ENCODE data around the gene BTNL8. TPM values are rescaled to one million over a fixed set of nuclear protein-coding genes. Genes with fewer than 3 reads are reported as not detected.

Gene BTNL8
- total and polyA plus RNA-seq, 2 of the 13 experiments (the other 11 are each of a cell fraction or from before 2014, with no cell fraction given), result not detected

GRCh38 chr5:180852495-180852894 is 46.5 kb upstream of the BTNL8 start:
- TF ChIP-seq ZBTB7A (CRISPR knock-in tag; IDR thresholded peaks at IDR 0.05) (no peak), ZNF724P (CRISPR knock-in tag; IDR thresholded peaks at IDR 0.05; ENCODE audit: borderline replicate concordance) (no peak), JDP2 (CRISPR knock-in tag; IDR thresholded peaks at IDR 0.05; ENCODE audit: borderline replicate concordance) (no peak), ZNF879 (CRISPR knock-in tag; IDR thresholded peaks at IDR 0.05) (no peak)
- in situ Hi-C loops (cut with HindIII; ENCODE audit: extremely low pct_ligation_motif_present, low pct_unique_long_range_greater_than_20kb) (no loop called here), intact Hi-C loops (cut with micrococcal nuclease; ENCODE audit: unreplicated experiment) (no loop called here)
- no peak overlapping the region for H3K27ac ChIP-seq (ENCODE audit: extremely low read length, insufficient read depth, low read length)
- ATAC-seq (no peak), FAIRE-seq (no peak), DNase-seq (ENCODE audit: low spot score) (no peak)
- no peak overlapping the region for H3K4me3 ChIP-seq (replicated peaks in 1 of 3; ENCODE audit: insufficient read depth in 1 of 3, low read depth in 2 of 3, low read length in 3 of 3)
- no peak overlapping the region for H2AFZ ChIP-seq (ENCODE audit: low read length)
- H3K4me2 ChIP-seq (ENCODE audit: low read depth, low read length), result no peak overlapping the region
- H3K27me3 ChIP-seq (ENCODE audit: control insufficient read depth in 1 of 2, insufficient read depth in 2 of 2, low read length in 2 of 2), result no peaks in the 10 kb centered on the region
- H3K9ac ChIP-seq (ENCODE audit: insufficient read depth, low read depth, low read length), result no peak overlapping the region
- H3K4me1 ChIP-seq (ENCODE audit: insufficient read depth, low read length), result no peaks in the 10 kb centered on the region
- no TSS peak for BruUV-seq (replicated peaks)
- WGBS (ENCODE audit: low lambda C conversion rate), result 91% methylated on average over 4 of the region's 4 CpGs
- peaks cover 6 to 23% of the 10 kb centered on the region in 2 experiments for H3K36me3 ChIP-seq (replicated peaks in 1 of 2; ENCODE audit: control insufficient read depth in 1 of 2, insufficient read depth in 2 of 2, low read length in 2 of 2)
- ChIA-PET CTCF (ENCODE audit: low intra/inter-chr PET ratio, low total read pairs) (no interaction called here), POLR2A (no interaction called here)
- no peaks in the 10 kb centered on the region for H3K79me2 ChIP-seq (ENCODE audit: insufficient read depth, low read length)
- H3K9me3 ChIP-seq (ENCODE audit: low read length), result no peaks in the 10 kb centered on the region
- H4K20me1 ChIP-seq (ENCODE audit: insufficient read depth, low read length), result no peaks in the 10 kb centered on the region

GRCh38 chr5:180853121-180853847 is 45.7 kb upstream of the BTNL8 start:
- ChIA-PET CTCF (ENCODE audit: low intra/inter-chr PET ratio, low total read pairs) (no interaction called here), POLR2A (no interaction called here)
- intact Hi-C loops (cut with micrococcal nuclease; ENCODE audit: unreplicated experiment), result no loop called here
- no peak for DNase-seq (ENCODE audit: low spot score)
- Histone ChIP-seq H3K27ac (ENCODE audit: extremely low read length, insufficient read depth, low read length) (no peak overlapping the region), H3K4me3 (replicated peaks in 1 of 3; ENCODE audit: insufficient read depth in 1 of 3, low read depth in 2 of 3, low read length in 3 of 3) (no peak overlapping the region), H3K27me3 (ENCODE audit: control insufficient read depth in 1 of 2, insufficient read depth in 2 of 2, low read length in 2 of 2) (no peaks in the 10 kb centered on the region), H3K4me2 (ENCODE audit: low read depth, low read length) (no peak overlapping the region), H3K9ac (ENCODE audit: insufficient read depth, low read depth, low read length) (no peak overlapping the region), H4K20me1 (ENCODE audit: insufficient read depth, low read length) (no peaks in the 10 kb centered on the region), H3K36me3 (replicated peaks in 1 of 2; ENCODE audit: control insufficient read depth in 1 of 2, insufficient read depth in 2 of 2, low read length in 2 of 2) (peaks cover 6 to 23% of the 10 kb centered on the region in 2 experiments), H2AFZ (ENCODE audit: low read length) (no peak overlapping the region), H3K4me1 (ENCODE audit: insufficient read depth, low read length) (no peaks in the 10 kb centered on the region), H3K9me3 (ENCODE audit: low read length) (no peaks in the 10 kb centered on the region), H3K79me2 (ENCODE audit: insufficient read depth, low read length) (no peaks in the 10 kb centered on the region)
- in situ Hi-C loops (cut with HindIII; ENCODE audit: extremely low pct_ligation_motif_present, low pct_unique_long_range_greater_than_20kb), result no loop called here
- BruUV-seq (replicated peaks), result no TSS peak
- 88% methylated on average over 13 of the region's 13 CpGs for WGBS (ENCODE audit: low lambda C conversion rate)
- ATAC-seq, result no peak
- FAIRE-seq, result no peak
- no peak for TF ChIP-seq ZSCAN22 (CRISPR knock-in tag; IDR thresholded peaks at IDR 0.05)
- no peak for TF ChIP-seq TCF7 (IDR thresholded peaks at IDR 0.05; ENCODE audit: low read depth)
- TF ChIP-seq ZBTB2 (CRISPR knock-in tag; IDR thresholded peaks at IDR 0.05; ENCODE audit: low read depth), result no peak
- TF ChIP-seq HINFP (CRISPR knock-in tag; IDR thresholded peaks at IDR 0.05; ENCODE audit: low read depth), result no peak
- TF ChIP-seq, protein P1, sequence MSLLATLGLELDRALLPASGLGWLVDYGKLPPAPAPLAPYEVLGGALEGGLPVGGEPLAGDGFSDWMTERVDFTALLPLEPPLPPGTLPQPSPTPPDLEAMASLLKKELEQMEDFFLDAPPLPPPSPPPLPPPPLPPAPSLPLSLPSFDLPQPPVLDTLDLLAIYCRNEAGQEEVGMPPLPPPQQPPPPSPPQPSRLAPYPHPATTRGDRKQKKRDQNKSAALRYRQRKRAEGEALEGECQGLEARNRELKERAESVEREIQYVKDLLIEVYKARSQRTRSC (CRISPR knock-in tag; IDR thresholded peaks at IDR 0.05; ENCODE audit: low read depth), result no peak
- TF ChIP-seq ZNF564 (CRISPR knock-in tag; IDR thresholded peaks at IDR 0.05), result no peak
- TF ChIP-seq, protein P2, sequence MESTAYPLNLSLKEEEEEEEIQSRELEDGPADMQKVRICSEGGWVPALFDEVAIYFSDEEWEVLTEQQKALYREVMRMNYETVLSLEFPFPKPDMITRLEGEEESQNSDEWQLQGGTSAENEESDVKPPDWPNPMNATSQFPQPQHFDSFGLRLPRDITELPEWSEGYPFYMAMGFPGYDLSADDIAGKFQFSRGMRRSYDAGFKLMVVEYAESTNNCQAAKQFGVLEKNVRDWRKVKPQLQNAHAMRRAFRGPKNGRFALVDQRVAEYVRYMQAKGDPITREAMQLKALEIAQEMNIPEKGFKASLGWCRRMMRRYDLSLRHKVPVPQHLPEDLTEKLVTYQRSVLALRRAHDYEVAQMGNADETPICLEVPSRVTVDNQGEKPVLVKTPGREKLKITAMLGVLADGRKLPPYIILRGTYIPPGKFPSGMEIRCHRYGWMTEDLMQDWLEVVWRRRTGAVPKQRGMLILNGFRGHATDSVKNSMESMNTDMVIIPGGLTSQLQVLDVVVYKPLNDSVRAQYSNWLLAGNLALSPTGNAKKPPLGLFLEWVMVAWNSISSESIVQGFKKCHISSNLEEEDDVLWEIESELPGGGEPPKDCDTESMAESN (CRISPR knock-in tag; conservative IDR thresholded peaks at IDR 0.05), result no peak

Measured in HepG2 (cell line).